Fibroblast of lung (primary cell): ENCODE results near the gene BZW2. TPM values are rescaled to one million over a fixed set of nuclear protein-coding genes. Genes with fewer than 3 reads are reported as not detected.
A peak's percentile ranks its signal among the peaks of the same experiment; 100 is the strongest.

Experiments
- DNase-seq, 2 donors: peaks; one replicate each; pipeline versions ENCODE4 v3.0.0 to v3.0.0-alpha.2; 2010; ENCODE audit warnings: low read depth in 2 of 2
- H2AFZ ChIP-seq: 2 replicates; pipeline ENCODE4 v1.5.1; 2012; ENCODE audit warnings: low read length, control low read depth, inconsistent platforms
- H3K27ac ChIP-seq: 2 replicates; pipeline ENCODE4 v1.5.1; 2011; ENCODE audit warnings: low read length, control low read depth; ENCODE audit not compliant: insufficient read depth
- H3K27me3 ChIP-seq: 2 replicates; pipeline ENCODE4 v1.5.1; 2011; ENCODE audit warnings: mild to moderate bottlenecking, low read length; ENCODE audit not compliant: control insufficient read depth, insufficient read depth
- H3K36me3 ChIP-seq: 2 replicates; pipeline ENCODE4 v1.5.1; 2011; ENCODE audit warnings: low read length; ENCODE audit not compliant: control insufficient read depth, insufficient read depth
- H3K4me1 ChIP-seq: 2 replicates; pipeline ENCODE4 v1.5.1; 2011; ENCODE audit warnings: low read length; ENCODE audit not compliant: control insufficient read depth, insufficient read depth; ENCODE audit errors: extremely low read depth
- H3K4me2 ChIP-seq: 2 replicates; pipeline ENCODE4 v1.5.1; 2011; ENCODE audit warnings: low read length, control low read depth; ENCODE audit not compliant: insufficient read depth; ENCODE audit errors: extremely low read depth
- H3K4me3 ChIP-seq, 4 experiments: fragments of 200-600 bp in 1 of 4; sonication (generic) in 1 of 4; replicated peaks in 1 of 4; 2 replicates each; pipeline ENCODE4 v1.5.1; 2011 to 2016; ENCODE audit warnings: low read length in 4 of 4, low read depth in 3 of 4, mild to moderate bottlenecking in 3 of 4, control low read depth in 2 of 4, inconsistent platforms in 1 of 4, mixed read lengths in 1 of 4; ENCODE audit not compliant: insufficient read depth in 1 of 4; ENCODE audit errors: control extremely low read depth in 1 of 4
- H3K79me2 ChIP-seq: 2 replicates; pipeline ENCODE4 v1.5.1; 2012; ENCODE audit warnings: mild to moderate bottlenecking, low read length, inconsistent platforms; ENCODE audit not compliant: control insufficient read depth, insufficient read depth
- H3K9ac ChIP-seq: 2 replicates; pipeline ENCODE4 v1.5.1; 2011; ENCODE audit warnings: mild to moderate bottlenecking, low read length, control low read depth; ENCODE audit not compliant: insufficient read depth
- H3K9me3 ChIP-seq: 2 replicates; pipeline ENCODE4 v1.5.1; 2012; ENCODE audit warnings: low read depth, low read length; ENCODE audit not compliant: control insufficient read depth, insufficient read depth
- H4K20me1 ChIP-seq: 2 replicates; pipeline ENCODE4 v1.5.1; 2011; ENCODE audit warnings: low read length; ENCODE audit not compliant: control insufficient read depth, insufficient read depth; ENCODE audit errors: extremely low read depth
- EZH2 ChIP-seq: IDR thresholded peaks from 2 replicates; pipeline ENCODE4 v1.5.1; 2012; ENCODE audit warnings: low read length, control low read depth, mild to moderate bottlenecking; ENCODE audit errors: missing control alignments
- polyA plus RNA-seq, 2 donors: library from polyadenylated mRNA; depleted of rRNA in 1 of 2; stranded (reverse) in 1 of 2; unstranded in 1 of 2; fragments of >200 nt; gene quantifications; 2 replicates each; pipeline ENCODE4 v1.2.1, GENCODE V29; 2011 to 2012; ENCODE audit warnings: missing spikeins in 1 of 2
- total RNA-seq: library from RNA; depleted of rRNA; stranded (reverse); fragments of >200 nt; gene quantifications from 2 replicates; pipeline ENCODE4 v1.2.1, GENCODE V29; 2014
- TF ChIP-seq, protein P1 (sequence below), 2 donors: IDR thresholded peaks in 1 of 2; conservative IDR thresholded peaks in 1 of 2; 1 replicate in 1 of 2; 2 replicates in 1 of 2; pipeline ENCODE4 v1.5.1; 2011 to 2012; ENCODE audit warnings: low read length in 2 of 2, control low read depth in 1 of 2, inconsistent platforms in 1 of 2, low read depth in 1 of 2, mild to moderate bottlenecking in 1 of 2

BZW2 gene
- total and polyA plus RNA-seq, 2 donors (not counting 1 experiment from before 2014, with no cell fraction given) = 43.3 to 88.8 TPM

DNA sequence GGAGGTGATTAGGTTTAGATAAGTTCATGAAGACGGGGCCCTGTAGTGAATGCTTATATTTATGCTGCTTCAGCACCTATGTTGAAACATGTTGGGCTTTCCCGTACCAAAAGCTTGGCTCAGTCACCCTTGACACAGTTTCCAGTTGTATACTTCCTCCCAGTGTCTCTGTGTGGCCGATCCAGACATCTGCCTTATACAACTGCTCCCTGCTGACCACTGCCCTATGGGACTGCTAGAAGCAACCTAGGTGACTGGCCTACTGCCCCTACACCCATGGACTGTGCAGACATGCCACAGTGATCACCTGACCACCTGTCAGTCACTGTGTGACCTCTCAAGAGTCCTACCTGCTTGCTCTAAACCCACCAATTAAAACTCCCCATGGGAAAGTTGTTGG lies 85.0 kb downstream of the BZW2 start:
- Histone ChIP-seq H3K27ac (no peak overlapping the region), H4K20me1 (no peaks in the 10 kb centered on the region), H3K27me3 (no peaks in the 10 kb centered on the region), H3K4me2 (no peak overlapping the region), H3K9ac (no peak overlapping the region), H3K79me2 (no peaks in the 10 kb centered on the region), H3K36me3 (no peaks in the 10 kb centered on the region), H3K4me1 (no peaks in the 10 kb centered on the region), H2AFZ (no peak overlapping the region), H3K4me3 (no peak overlapping the region), H3K9me3 (no peaks in the 10 kb centered on the region)
- no peak for DNase-seq
- TF ChIP-seq, protein P1, sequence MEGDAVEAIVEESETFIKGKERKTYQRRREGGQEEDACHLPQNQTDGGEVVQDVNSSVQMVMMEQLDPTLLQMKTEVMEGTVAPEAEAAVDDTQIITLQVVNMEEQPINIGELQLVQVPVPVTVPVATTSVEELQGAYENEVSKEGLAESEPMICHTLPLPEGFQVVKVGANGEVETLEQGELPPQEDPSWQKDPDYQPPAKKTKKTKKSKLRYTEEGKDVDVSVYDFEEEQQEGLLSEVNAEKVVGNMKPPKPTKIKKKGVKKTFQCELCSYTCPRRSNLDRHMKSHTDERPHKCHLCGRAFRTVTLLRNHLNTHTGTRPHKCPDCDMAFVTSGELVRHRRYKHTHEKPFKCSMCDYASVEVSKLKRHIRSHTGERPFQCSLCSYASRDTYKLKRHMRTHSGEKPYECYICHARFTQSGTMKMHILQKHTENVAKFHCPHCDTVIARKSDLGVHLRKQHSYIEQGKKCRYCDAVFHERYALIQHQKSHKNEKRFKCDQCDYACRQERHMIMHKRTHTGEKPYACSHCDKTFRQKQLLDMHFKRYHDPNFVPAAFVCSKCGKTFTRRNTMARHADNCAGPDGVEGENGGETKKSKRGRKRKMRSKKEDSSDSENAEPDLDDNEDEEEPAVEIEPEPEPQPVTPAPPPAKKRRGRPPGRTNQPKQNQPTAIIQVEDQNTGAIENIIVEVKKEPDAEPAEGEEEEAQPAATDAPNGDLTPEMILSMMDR (conservative IDR thresholded peaks at IDR 0.05 in 1 of 2, IDR thresholded peaks at IDR 0.05 in 1 of 2; ENCODE audit: low read depth in 1 of 2, low read length in 2 of 2) = no peak
- no peak for TF ChIP-seq EZH2

DNA sequence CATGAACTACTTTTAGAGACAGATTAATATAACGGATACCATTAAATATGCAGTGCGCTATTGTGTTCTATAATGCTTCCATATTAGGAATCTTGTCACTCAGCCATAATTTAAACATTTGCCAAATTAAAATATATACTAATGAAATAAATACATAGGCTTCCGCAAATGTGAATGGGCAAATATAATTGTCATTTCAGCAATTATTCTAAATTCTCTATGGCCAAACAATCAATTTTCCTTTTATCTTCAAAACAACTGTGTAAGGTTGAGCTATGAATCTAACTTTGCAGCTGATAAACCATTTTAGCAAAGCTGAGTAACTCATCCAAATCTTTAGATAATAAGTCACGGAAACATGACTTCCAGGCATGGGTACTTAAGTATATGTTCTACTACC lies 86.8 kb downstream of the BZW2 start:
- Histone ChIP-seq H3K4me3 (no peak overlapping the region), H3K79me2 (no peaks in the 10 kb centered on the region), H3K27me3 (no peaks in the 10 kb centered on the region), H3K4me1 (no peaks in the 10 kb centered on the region), H4K20me1 (no peaks in the 10 kb centered on the region), H3K36me3 (no peaks in the 10 kb centered on the region), H3K27ac (no peak overlapping the region), H2AFZ (no peak overlapping the region), H3K9me3 (no peaks in the 10 kb centered on the region), H3K4me2 (no peak overlapping the region), H3K9ac (no peak overlapping the region)
- DNase-seq = no peak
- TF ChIP-seq EZH2 = no peak
- TF ChIP-seq, protein P1 (conservative IDR thresholded peaks at IDR 0.05 in 1 of 2, IDR thresholded peaks at IDR 0.05 in 1 of 2; ENCODE audit: low read depth in 1 of 2, low read length in 2 of 2) = no peak

DNA sequence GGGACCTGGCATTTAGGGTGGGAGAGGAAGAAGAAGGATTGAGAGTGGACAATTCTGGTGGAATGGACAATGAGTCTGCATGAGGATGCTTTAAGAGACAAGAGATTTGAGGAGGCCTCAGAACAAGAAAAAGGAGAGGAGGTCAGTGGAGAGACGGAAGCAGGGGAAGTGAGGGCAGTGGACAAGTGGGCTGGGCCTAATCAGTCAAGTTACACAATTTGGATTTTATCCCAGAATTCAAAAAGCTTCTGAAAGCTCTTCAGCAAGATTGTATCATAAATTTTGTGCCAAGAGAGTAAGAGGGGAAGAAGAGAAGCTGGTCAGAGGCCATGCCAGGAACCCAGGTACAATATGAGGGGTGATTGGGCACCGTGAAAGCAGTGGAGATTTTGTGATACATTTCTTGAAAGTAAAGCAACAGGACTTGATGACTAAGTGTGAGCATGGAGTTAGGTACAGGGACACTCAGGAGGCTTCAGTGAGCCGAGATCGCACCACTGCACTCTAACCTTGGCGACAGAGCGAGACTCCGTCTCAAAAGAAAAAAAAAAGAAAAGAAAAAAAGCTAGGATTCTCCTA lies 88.3 kb downstream of the BZW2 start:
- Histone ChIP-seq H2AFZ (no peak overlapping the region), H3K27ac (no peak overlapping the region), H3K4me2 (no peak overlapping the region), H3K9ac (no peak overlapping the region), H3K4me3 (no peak overlapping the region), H3K9me3 (no peaks in the 10 kb centered on the region), H4K20me1 (no peaks in the 10 kb centered on the region), H3K79me2 (no peaks in the 10 kb centered on the region), H3K27me3 (no peaks in the 10 kb centered on the region), H3K4me1 (no peaks in the 10 kb centered on the region), H3K36me3 (no peaks in the 10 kb centered on the region)
- DNase-seq = peak in 1 of 2 donors; percentile 39
- TF ChIP-seq EZH2 = no peak
- TF ChIP-seq, protein P1 (conservative IDR thresholded peaks at IDR 0.05 in 1 of 2, IDR thresholded peaks at IDR 0.05 in 1 of 2; ENCODE audit: low read depth in 1 of 2, low read length in 2 of 2) = no peak
